GM21515 (cell line): ENCODE data around the gene CAPN1.
"Not testable (repeated sequence)": the region's sequence is repeated elsewhere in the genome, so short reads cannot be mapped to it uniquely, and the experiment has no call there.

Experiments
- ATAC-seq: cut with Tn5 transposase; IDR thresholded peaks from one replicate; pipeline ENCODE4 v1.9.1; 2021; ENCODE audit not compliant: unreplicated experiment

CAPN1 gene

DNA sequence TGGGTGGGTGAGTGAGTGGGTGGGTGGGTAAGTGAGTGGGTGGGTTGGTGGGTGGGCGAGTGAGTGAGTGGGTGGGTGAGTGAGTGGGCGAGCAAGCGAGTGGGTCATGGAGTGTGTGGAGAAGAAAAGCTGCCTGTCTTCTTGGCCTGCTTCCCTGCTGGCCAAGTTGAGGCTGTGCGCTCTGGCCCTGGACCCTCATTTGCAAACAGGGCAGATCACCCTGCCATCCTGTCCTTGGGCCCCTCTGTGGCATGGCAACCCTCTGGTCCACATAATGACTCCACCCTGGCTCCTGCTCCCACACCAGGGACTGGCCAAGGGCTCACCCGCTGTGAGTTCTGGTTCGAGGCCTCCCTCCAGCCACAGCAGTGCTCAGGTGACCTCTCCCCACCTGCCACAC, 35.1 kb downstream of the CAPN1 start:
- no peak for ATAC-seq

DNA sequence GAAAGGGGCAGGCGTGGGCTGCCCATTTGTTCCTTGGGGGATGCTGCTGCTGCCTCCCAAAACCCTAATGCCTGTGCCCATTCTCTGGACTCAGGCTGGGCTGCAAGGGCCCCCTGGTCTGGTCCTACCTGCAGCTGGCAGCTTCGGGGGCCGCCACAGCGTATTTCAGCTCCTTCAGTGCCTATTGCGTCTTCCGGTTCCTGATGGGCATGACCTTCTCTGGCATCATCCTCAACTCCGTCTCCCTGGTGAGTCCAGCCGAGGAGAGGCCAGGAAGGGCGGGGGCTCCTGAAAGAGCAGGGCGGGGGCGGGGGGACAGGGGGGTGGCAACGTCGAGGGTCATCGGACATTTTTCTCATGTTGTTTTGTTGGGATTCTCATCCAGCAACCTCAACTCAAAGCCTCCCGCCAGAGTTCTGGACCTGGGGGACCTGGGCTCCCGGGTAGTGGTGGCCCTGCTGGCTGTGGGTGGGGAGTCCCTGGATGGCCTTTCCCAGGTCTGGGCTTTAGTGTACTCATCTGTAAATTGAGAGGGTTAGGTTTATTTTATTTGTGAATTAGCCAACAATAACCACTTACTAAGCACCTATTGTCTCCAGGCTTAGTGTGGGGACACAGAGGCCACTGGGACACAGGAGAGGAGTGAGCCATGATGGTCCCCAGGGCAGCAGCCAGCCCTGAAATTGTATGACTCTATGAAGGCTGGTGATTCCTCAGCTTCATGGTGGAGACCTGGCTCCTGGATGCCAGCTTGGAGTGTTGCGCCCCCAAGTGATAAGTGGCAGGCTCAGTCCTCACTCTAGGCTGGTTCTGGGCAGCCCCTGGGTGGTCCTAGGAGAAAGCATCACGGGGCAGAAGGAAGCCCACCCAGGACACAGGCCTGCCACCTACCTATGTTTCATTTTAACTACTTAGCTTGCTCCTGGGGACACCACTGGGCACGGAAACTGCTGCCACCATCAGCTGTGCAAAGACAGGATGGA, 36.0 kb downstream of the CAPN1 start:
- no peak for ATAC-seq

DNA sequence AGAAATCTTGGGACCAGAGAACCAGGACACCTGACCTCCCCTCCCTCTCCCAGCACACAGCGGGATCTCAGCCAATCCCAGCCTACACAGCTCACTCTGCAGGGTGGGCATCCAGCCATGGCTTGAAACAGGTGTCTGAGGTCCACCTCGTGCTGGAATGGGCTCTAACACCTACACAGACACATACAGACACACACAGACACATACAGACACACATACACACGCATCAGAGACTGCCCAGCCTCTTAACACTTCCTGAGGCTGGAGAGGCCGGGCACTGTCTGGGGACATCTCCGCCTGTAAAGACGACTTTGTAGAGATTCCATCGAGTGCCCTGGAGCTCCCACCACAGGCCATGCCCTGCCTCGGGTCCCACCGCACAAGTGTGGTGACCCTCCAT, 36.7 kb downstream of the CAPN1 start:
- no peak for ATAC-seq

DNA sequence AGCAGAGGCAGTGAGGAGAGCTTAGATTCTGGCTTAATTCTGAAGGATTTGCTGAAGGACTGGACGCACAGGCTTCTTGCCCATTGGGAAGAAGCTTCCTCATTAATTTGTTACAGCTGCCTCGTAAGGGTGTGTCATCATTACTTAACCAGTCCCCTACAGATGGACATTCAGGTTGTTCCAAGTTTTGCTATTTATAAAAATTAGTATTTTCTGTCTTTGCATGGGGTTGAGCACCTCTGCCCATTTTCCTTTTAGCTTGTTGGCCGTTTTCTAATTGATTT, 38.1 kb downstream of the CAPN1 start:
- no peak for ATAC-seq

DNA sequence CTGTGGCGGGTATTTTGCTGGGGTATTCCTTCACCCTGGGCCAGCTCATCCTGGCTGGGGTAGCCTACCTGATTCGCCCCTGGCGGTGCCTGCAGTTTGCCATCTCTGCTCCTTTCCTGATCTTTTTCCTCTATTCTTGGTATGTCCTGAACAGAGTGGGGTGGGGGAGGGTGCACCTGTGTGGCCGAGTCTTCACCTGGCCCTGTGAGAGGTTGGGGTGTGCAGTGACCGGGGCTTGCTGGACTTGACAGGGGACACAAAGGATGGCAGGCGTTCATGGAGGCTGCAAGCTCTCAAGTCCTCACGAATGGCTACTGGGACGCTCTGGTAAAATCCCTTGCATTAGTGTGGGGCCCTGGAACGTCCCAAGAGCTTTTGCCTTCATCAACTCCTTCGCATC, 39.3 kb downstream of the CAPN1 start:
- no peak for ATAC-seq

DNA sequence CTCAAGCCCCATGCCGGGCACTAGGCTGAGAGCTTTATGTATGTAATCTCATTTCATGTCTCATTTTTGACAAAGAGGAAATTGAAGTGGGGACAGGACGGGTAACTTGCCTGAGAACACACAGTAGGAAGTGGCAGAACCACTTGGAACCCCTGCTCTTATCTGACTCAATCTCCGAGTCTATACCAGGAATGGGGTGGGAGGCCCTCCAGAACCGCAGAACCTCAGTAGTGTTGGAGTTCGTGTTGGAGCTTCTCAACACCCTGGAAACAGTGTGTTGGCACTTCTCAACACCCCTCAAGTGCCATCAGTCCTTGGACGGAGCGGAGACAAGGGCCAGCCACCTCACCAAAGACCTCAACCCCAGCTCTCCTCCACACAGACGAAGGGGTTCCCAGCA, 41.3 kb downstream of the CAPN1 start:
- no peak for ATAC-seq

DNA sequence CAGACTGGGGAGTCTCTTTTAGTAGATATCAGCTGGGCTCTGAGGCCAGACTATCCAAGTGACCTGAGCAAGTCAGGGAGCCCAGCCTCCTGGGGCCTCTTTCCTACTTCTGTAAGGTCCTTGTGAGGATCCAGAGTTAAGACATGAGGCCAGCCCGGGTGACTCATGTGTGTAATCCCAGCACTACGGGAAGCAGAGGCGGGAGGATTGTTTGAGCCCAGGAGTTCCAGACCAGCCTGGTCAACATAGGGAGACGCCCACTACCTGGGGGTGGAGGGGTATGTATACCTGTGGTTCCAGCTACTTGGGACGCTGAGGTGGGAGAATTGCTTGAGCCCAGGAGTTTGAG, 43.2 kb downstream of the CAPN1 start:
- ATAC-seq: no peak

DNA sequence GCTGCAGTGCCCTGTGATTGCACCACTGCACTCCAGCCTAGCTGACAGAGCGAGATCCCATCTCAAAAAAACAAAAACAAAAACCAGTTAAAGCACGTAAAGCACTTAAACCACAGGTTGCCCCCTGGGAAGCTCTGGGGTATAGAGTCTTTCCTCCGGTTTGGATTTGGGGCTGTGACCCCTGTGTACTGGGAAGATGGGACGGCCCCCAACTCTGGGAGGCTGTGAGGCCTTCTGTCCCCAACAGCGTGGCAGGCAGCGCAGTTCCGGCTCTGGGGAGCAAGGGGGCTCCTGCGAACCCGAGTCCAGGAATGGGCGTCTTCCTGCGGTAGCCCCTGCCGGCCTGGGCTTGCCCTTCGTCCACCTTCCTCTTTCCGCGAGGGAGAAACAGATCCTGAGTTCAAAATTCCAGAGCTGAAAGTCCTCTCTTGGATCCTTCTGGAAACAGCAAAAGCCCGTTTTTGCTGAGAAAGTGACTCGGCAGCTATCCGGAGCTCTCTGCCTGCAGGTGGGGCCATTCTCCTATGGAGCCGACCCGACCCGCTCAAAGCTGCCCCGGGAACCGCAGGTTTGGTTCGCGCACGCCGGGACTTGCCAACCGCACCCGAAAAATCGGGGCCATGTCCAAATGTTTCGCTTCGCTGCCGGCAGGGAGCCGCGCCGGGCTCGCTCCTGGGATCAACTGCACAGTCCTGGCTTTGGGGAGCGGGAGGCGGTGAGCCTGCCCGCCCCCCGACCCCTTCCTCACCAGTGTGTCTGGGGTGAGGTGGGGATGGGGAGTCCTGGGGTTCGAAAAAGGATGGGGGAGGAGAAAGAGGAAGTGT, 43.8 kb downstream of the CAPN1 start:
- no peak for ATAC-seq

DNA sequence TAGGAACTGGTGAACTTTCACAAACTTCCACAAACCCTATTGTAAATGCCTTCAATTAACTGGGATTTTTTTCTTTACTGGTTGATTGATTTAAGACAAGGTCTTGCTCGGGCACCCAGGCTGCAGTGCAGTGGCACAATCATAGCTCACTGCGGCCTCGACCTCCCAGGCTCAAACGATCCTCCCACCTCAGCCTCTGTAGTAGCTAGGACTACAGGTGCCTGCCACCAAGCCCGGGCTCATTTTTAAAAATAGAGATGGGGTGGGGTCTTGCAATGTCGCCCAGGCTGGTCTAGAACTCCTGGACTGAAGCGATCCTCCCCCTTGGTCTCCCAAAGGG, 44.3 kb downstream of the CAPN1 start:
- no peak for ATAC-seq

DNA sequence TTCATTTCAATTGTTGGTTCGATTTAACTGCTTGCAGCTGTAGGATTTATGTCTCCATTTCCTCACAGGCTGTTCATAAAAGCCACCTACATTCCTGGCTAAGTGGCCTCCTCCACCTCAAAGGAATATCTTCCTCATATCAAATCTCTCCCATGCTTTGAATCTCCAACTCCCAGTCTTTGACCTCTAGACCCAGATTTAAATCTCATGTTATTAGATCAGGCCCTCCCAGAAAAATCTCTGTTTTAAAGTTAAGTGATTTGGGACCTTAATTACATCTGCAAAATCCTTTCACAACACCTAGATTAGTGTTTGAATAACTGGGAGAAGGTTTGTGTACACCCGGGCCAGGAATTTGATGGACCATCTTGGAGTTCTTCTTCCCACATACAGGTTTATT, 46.2 kb downstream of the CAPN1 start:
- no peak for ATAC-seq

DNA sequence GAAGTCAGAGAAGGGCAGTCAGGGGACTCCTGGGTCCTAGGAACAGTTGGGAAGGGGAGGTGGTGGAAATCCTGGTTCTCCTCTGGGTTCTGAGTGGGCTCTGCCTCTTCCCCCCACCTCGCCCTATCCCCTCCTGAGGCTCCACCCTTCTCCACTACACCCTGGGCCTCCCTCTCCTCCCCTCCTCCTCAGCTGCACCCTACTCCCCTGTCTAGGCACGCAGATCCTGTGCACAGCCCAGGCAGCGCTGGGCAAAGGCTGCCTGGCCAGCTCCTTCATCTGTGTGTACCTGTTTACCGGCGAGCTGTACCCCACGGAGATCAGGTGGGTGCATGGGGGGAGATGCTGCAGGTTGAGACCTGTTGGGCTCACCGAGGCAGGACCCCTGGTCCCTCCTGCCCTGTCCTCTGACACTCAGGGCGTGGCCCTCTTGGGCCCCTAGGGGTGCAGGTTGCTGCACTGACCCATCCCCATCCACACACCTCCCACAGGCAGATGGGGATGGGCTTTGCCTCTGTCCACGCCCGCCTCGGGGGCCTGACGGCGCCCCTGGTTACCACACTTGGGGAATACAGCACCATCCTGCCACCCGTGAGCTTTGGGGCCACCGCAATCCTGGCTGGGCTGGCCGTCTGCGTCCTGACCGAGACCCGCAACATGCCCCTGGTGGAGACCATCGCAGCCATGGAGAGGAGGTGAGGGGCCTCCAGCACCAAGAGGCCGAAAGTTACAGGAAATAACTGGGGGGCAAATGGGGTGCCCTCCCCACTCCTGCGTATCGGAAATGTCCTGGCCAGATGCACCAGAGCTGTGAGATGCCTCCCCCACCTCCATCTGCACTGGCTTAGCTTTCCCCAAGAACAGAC, 54.7 kb downstream of the CAPN1 start:
- ATAC-seq: no peak

DNA sequence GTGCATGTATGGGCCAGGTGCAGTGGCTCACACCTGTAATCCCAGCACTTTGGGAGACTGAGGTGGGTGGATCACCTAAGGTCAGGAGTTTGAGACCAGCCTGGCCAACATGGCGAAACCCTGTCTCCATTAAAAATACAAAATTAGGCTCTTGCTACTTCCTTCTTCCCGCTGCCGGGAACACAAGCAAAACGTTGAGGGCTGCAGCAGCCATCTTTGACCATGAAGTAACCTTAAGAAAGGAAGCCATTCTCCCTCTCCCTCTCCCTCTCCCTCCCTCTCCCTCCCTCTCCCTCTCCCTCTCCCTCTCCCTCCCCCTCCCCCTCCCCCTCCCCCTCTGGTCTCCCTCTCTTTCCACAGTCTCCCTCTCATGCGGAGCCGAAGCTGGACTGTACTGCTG, 56.6 kb downstream of the CAPN1 start:
- ATAC-seq: not testable (repeated sequence)

DNA sequence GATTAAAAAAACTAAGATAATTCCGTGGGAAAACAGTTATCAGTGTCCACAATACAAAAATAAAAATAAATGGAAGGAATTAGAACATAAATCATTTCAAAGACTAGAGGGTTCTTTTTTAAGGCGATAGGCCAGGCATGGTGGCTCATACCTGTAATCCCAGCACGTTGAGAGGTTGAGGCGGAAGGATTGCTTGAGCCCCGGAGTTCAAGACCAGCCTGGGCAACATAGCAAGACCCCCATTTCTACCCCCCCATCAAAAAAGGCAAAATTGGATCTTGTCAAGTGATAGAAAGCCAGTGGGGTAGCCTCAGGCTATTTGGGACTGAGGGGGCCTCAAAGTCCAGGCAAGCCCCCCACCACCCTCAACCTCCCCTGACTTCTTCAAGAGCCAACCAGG, 59.4 kb downstream of the CAPN1 start:
- no peak for ATAC-seq

DNA sequence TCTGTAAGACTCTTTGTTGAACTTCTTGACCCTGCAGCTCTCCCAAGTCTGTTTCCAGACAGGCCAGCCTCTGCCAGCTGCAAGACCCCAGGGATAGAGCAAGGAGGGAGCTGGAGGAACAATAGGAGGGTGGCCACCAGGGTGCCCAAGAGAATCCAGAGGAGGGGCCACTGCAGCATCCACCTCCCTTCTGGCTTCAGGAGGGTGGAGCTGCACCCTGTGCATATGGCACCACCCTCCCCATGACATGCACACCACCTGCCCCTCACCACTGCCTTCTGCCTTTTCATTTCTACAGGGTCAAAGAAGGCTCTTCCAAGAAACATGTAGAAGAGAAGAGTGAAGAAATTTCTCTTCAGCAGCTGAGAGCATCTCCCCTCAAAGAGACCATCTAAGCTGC, 60.0 kb downstream of the CAPN1 start:
- ATAC-seq: no peak

DNA sequence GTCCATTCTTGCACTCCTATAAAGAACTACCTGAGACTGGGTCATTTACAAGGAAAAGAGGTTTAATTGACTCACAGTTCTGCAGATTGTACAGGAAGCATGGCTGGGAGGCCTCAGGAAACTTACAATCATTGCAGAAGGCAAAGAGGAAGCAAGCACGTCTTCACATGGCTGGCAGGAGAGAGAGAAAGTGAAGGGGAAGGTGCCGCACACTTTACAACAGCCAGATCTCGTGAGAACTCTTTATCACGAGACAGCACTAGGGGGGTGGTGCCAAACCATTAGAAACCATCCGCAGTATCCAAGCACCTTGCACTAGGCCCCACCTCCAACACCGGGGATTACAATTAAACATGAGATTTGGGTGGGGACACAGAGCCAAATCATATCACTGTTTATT, 60.7 kb downstream of the CAPN1 start:
- no peak for ATAC-seq

DNA sequence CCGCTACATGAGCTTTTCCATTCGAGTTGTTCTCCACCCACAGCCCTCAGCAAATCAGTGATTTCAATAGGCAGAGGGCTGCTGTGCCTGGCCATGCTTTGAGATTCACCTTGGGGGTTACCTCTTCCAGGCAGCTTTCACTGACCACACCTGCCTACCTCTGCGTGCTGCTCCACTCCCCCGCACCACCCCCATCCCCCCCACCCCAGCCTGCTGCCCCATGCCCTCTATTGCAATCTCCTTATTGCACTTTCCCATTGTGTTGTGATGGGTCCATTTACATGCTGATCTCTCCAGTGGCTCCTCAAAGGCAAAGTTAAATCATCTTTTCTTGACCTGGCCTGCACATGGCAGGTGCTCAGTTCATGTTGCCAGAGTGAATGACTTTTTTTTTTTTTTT, 62.1 kb downstream of the CAPN1 start:
- ATAC-seq: no peak

DNA sequence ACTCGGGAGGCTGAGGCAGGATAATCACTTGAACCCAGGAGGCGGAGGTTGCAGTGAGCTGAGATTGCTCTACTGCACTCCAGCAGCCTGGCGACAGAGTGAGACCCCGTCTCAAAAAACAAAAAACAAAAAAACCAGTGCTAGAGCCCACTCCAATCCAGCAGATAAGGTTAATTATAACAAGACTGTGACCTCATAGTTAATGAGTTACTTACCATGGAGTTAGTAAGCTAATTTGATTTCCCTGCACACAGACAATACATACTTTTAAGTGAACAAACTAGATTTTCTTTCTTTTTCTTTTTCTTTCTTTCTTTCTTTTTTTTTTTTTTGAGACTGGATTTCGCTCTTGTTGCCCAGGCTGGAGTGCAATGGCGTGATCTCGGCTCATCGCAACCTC, 63.3 kb downstream of the CAPN1 start:
- ATAC-seq: not testable (repeated sequence)

DNA sequence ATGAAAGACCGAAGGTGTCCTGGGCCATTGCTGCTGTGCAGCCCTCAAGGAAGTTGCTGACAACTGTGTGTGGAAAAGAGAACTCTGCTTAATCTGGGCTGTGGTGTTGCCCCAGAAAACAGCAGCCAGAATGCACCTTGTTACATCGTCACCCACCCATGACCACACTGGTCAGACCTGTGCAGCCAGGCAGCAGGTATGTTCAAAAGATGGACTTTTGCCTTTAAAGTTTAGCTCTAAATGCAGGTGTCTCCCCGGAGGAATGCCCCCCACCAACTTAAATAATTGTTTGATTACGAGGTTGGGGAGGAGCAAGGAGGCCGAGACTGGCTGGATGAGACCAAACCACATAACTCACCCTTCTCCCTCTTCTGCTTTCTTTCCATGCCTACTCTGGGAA, 64.8 kb downstream of the CAPN1 start:
- no peak for ATAC-seq

DNA sequence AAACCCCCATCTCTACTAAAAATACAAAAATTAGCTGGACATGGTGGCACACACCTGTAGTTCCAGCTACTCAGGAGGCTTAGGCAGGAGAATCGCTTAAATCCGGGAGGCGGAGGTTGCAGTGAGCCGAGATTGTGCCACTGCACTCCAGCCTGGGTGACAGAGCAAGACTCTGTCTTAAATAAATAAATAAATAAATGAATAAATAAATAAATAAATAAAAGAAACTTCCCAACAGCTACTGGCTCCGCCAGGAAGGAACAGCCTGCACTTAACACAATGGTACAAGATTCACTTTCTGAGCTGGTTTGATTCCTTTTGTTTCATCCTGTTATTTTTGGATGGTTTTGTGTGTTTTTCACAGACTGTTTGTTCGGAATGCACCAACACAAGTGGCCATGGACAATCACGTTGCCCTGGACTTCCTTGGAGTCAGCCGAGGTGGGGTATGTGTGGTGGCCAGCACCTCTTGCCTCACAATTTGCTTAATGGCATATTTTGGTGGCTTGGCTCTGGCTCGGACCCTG, 66.5 kb downstream of the CAPN1 start:
- not testable (repeated sequence) for ATAC-seq

DNA sequence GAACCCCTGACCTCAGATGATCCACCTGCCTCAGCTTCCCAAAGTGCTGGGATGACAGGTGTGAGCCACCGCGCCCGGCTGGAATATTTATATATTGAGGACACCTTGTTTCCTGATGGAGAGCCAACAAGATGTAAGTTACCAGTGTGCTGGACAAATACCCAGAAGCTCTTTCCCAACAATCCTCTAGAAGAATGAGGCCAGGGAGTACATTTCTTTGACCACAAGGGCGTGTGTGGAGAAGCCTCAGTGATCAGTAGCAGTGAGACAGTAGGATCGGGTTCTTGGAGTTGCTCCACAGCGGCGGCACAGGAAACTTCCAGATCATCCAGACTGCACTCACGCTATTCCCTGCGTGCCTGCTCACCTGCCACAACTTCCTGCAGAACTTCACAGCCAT, 69.7 kb downstream of the CAPN1 start:
- no peak for ATAC-seq

DNA sequence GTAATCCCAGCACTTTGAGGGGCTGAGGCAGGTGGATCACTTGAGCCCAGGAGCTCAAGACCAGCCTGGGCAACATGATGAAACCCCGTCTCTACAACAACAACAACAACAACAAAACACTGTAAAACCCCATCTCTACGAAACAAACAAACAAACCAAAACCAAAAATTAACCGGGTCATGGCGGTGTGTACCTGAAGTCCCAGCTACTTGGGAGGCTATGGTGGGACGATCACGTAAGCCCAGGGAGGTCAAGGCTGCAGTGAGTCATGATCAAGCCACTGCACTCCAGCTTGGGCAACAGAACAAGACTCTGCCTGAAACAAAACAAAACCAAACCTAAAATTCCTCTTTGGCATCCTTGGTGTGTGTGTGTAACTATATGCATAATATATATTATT, 73.0 kb downstream of the CAPN1 start:
- no peak for ATAC-seq
